ENCODE data around the gene FBL.
"Not testable (repeated sequence)": the region's sequence is repeated elsewhere in the genome, so short reads cannot be mapped to it uniquely, and the experiment has no call there.

FBL gene

GRCh38 chr19:39878398-39878797, 32.2 kb upstream of the FBL start:
- Histone ChIP-seq H2AFZ (ENCODE audit: insufficient read depth, low read length, poor library complexity) (no peak overlapping the region), H3K36me3 (ENCODE audit: control insufficient read depth in 1 of 2, insufficient read depth in 2 of 2, low read length in 2 of 2) (no peaks in the 10 kb centered on the region), H2AK5ac (ENCODE audit: low read length) (no peak overlapping the region), H3K14ac (ENCODE audit: low read length) (no peak overlapping the region), H3K9me3 (ENCODE audit: insufficient read depth, low read depth, low read length) (no peaks in the 10 kb centered on the region), H3K9ac (ENCODE audit: low read length) (no peak overlapping the region), H3K27me3 (ENCODE audit: insufficient read depth, low read length) (no peaks in the 10 kb centered on the region), H3K4ac (ENCODE audit: low read depth, low read length) (no peak overlapping the region), H2BK120ac (ENCODE audit: insufficient read depth, low read length, poor library complexity) (no peak overlapping the region), H3K4me1 (ENCODE audit: control insufficient read depth in 1 of 2, insufficient read depth in 2 of 2, low read length in 2 of 2) (no peaks in the 10 kb centered on the region), H3K79me1 (ENCODE audit: low read length) (no peaks in the 10 kb centered on the region), H3K27ac (ENCODE audit: low read depth, low read length) (no peak overlapping the region), H4K12ac (ENCODE audit: low read depth, low read length) (no peak overlapping the region), H3K4me3 (ENCODE audit: low read depth, low read length) (no peak overlapping the region), H3K4me2 (ENCODE audit: low read length) (no peak overlapping the region), H4K91ac (ENCODE audit: low read depth, low read length) (no peak overlapping the region), H4K8ac (ENCODE audit: low read depth, low read length) (no peak overlapping the region), H2BK12ac (ENCODE audit: low read length) (no peak overlapping the region), H3K79me2 (ENCODE audit: control insufficient read depth, insufficient read depth, low read length, poor library complexity) (no peaks in the 10 kb centered on the region), H2BK5ac (ENCODE audit: low read depth, low read length, poor library complexity) (no peak overlapping the region), H3K18ac (ENCODE audit: low read length) (no peak overlapping the region), H3K23ac (ENCODE audit: low read length) (no peak overlapping the region)
- no peak for DNase-seq
- WGBS (ENCODE audit: extremely low coverage, insufficient coverage, insufficient read length) = no CpG with 5 or more reads among the region's 1 CpG

DNA sequence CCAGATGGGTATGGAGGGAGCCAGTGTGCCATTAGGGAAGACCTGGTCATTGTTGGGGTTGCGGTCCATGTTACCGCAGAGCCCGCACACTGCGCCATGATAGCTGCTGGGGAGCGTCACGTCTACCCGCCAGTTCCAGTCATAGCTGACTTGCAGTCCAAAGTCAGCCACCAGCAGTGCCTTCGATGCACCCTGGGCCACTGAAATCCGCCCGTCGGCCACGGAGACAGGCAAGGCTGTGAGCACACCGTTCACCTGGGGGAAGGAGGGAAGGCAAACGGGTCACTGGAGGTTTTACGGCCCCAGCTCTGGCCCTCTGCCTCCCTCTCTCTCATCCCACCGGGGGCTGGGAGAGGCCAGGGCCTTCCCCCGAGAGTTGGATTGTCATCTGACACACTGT, 31.8 kb upstream of the FBL start:
- not testable (repeated sequence) for H2AK5ac ChIP-seq (ENCODE audit: low read length); H4K12ac ChIP-seq (ENCODE audit: low read depth, low read length); H3K79me1 ChIP-seq (ENCODE audit: low read length); H2AFZ ChIP-seq (ENCODE audit: insufficient read depth, low read length, poor library complexity); H3K79me2 ChIP-seq (ENCODE audit: control insufficient read depth, insufficient read depth, low read length, poor library complexity); H3K18ac ChIP-seq (ENCODE audit: low read length); H3K4me3 ChIP-seq (ENCODE audit: low read depth, low read length); H3K27me3 ChIP-seq (ENCODE audit: insufficient read depth, low read length); H4K8ac ChIP-seq (ENCODE audit: low read depth, low read length); DNase-seq; H2BK12ac ChIP-seq (ENCODE audit: low read length); H3K4me2 ChIP-seq (ENCODE audit: low read length); H3K14ac ChIP-seq (ENCODE audit: low read length); H3K9me3 ChIP-seq (ENCODE audit: insufficient read depth, low read depth, low read length); H2BK5ac ChIP-seq (ENCODE audit: low read depth, low read length, poor library complexity); H3K4ac ChIP-seq (ENCODE audit: low read depth, low read length); H3K4me1 ChIP-seq (ENCODE audit: control insufficient read depth in 1 of 2, insufficient read depth in 2 of 2, low read length in 2 of 2); H3K23ac ChIP-seq (ENCODE audit: low read length); H3K27ac ChIP-seq (ENCODE audit: low read depth, low read length); H2BK120ac ChIP-seq (ENCODE audit: insufficient read depth, low read length, poor library complexity); H4K91ac ChIP-seq (ENCODE audit: low read depth, low read length); H3K36me3 ChIP-seq (ENCODE audit: control insufficient read depth in 1 of 2, insufficient read depth in 2 of 2, low read length in 2 of 2); H3K9ac ChIP-seq (ENCODE audit: low read length)
- no CpG with 5 or more reads among the region's 17 CpGs for WGBS (ENCODE audit: extremely low coverage, insufficient coverage, insufficient read length)

DNA sequence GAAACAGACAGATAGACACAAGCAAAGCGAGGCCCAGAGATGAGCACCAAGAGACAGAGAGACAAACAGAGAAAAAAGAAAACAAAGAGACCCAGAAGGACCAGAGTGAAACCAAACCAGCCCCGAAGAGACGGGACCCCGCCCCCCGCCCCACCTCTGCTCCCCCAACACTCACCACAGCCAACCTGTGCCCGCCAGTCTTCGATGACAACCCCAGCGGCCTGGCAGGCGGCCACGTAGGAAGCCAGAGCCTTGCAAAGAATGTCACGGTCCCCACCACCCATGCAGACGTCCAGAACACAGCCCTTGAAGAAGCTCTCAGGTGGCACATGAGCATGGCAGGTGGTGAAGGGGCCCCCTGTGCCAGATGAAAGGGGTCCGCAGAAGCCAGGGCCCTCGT, 31.3 kb upstream of the FBL start:
- not testable (repeated sequence) for H2AK5ac ChIP-seq (ENCODE audit: low read length); H4K12ac ChIP-seq (ENCODE audit: low read depth, low read length); H3K36me3 ChIP-seq (ENCODE audit: control insufficient read depth in 1 of 2, insufficient read depth in 2 of 2, low read length in 2 of 2); H2BK120ac ChIP-seq (ENCODE audit: insufficient read depth, low read length, poor library complexity); H4K8ac ChIP-seq (ENCODE audit: low read depth, low read length); H2BK5ac ChIP-seq (ENCODE audit: low read depth, low read length, poor library complexity); H3K27ac ChIP-seq (ENCODE audit: low read depth, low read length); H3K27me3 ChIP-seq (ENCODE audit: insufficient read depth, low read length); H3K9ac ChIP-seq (ENCODE audit: low read length); H3K4ac ChIP-seq (ENCODE audit: low read depth, low read length); H4K91ac ChIP-seq (ENCODE audit: low read depth, low read length); H3K4me3 ChIP-seq (ENCODE audit: low read depth, low read length); H3K9me3 ChIP-seq (ENCODE audit: insufficient read depth, low read depth, low read length); H3K23ac ChIP-seq (ENCODE audit: low read length); H3K79me2 ChIP-seq (ENCODE audit: control insufficient read depth, insufficient read depth, low read length, poor library complexity); H2BK12ac ChIP-seq (ENCODE audit: low read length); H2AFZ ChIP-seq (ENCODE audit: insufficient read depth, low read length, poor library complexity); H3K79me1 ChIP-seq (ENCODE audit: low read length); H3K4me1 ChIP-seq (ENCODE audit: control insufficient read depth in 1 of 2, insufficient read depth in 2 of 2, low read length in 2 of 2); H3K18ac ChIP-seq (ENCODE audit: low read length); DNase-seq; H3K14ac ChIP-seq (ENCODE audit: low read length); H3K4me2 ChIP-seq (ENCODE audit: low read length)
- no CpG with 5 or more reads among the region's 14 CpGs for WGBS (ENCODE audit: extremely low coverage, insufficient coverage, insufficient read length)

DNA sequence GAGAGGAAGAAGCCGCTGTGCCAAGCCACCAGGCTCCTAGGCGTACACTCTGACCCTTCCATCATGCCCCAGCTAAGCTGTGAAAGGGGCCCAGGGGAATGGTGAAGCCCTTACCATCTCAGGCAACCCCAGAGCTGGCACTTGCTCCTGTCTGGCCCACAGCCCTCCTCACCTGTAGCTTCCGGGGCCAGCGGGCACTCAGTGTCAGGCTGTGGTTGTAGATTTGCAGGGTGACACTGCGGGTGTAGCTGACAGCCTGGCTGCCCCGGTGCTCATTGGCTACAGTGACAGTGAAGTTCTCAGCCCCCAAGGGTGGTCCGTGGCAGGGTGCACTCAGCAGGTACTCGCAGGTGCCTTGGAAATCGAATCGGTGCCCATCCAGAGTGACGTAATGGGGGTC, 30.3 kb upstream of the FBL start:
- not testable (repeated sequence) for H3K79me1 ChIP-seq (ENCODE audit: low read length); H3K23ac ChIP-seq (ENCODE audit: low read length); H3K4me2 ChIP-seq (ENCODE audit: low read length); H3K14ac ChIP-seq (ENCODE audit: low read length); H3K27me3 ChIP-seq (ENCODE audit: insufficient read depth, low read length); H3K36me3 ChIP-seq (ENCODE audit: control insufficient read depth in 1 of 2, insufficient read depth in 2 of 2, low read length in 2 of 2); H2BK12ac ChIP-seq (ENCODE audit: low read length); H3K4me3 ChIP-seq (ENCODE audit: low read depth, low read length); H2AFZ ChIP-seq (ENCODE audit: insufficient read depth, low read length, poor library complexity); H4K8ac ChIP-seq (ENCODE audit: low read depth, low read length); H3K18ac ChIP-seq (ENCODE audit: low read length); H3K4ac ChIP-seq (ENCODE audit: low read depth, low read length); H3K79me2 ChIP-seq (ENCODE audit: control insufficient read depth, insufficient read depth, low read length, poor library complexity); H2BK120ac ChIP-seq (ENCODE audit: insufficient read depth, low read length, poor library complexity); H4K91ac ChIP-seq (ENCODE audit: low read depth, low read length); H4K12ac ChIP-seq (ENCODE audit: low read depth, low read length); H2AK5ac ChIP-seq (ENCODE audit: low read length); H3K4me1 ChIP-seq (ENCODE audit: control insufficient read depth in 1 of 2, insufficient read depth in 2 of 2, low read length in 2 of 2); H2BK5ac ChIP-seq (ENCODE audit: low read depth, low read length, poor library complexity); H3K27ac ChIP-seq (ENCODE audit: low read depth, low read length); DNase-seq; H3K9ac ChIP-seq (ENCODE audit: low read length); H3K9me3 ChIP-seq (ENCODE audit: insufficient read depth, low read depth, low read length)
- no CpG with 5 or more reads among the region's 11 CpGs for WGBS (ENCODE audit: extremely low coverage, insufficient coverage, insufficient read length)
